ENCODE results near the gene NAA16. TPM values are rescaled to one million over a fixed set of nuclear protein-coding genes. Genes with fewer than 3 reads are reported as not detected.

The NAA16 gene
- total and polyA plus RNA-seq, 9 of the 15 experiments (the other 6 are each of a cell fraction or from before 2014, with no cell fraction given) = 3.7 to 18.2 (median 12.0) TPM

DNA sequence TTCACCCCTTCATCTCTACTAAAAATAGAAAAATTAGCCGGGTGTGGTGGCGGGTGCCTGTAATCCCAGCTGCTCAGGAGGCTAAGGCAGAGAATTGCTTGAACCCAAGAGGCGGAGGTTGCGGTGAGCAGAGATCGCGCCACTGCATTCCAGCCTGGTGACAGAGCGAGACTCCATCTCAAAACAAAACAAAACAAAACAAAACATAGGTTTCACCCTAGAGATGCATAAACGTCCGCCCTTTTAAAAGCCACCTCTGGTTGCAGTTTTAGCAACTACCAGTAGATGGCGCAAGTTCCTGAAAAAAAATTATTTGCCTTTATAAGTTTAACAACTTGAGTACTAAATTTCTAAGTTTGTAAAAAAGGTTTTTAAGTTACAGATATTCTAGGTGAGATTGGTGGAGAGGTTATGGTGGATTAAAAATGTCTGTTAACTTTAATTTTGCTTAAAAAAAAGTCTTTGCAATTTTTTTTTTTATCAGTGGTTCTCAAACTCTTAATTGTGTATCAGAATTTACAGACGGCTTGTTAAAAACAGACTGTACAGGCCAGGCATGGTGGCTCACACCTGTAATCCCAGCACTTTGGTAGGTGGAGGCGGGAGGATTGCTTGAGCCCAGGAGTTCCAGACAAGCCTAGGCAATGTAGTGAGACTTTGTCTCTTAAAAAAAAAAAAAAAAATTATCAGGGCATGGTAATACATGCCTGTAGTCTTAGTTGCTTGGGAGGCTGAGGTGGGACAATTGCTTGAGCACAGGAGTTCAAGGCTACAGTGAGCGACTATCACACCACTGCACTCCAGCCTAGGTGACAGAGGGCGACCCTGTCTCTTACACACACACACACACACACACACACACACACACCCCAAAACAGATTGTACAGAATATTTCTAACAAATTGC is 42.1 kb downstream of the NAA16 start:
- peak; percentile 19 to 35 (median 26) for DNase-seq (ENCODE audit: extremely low read depth in 1 of 4, low spot score in 3 of 4)
- Histone ChIP-seq H3K36me3 (ENCODE audit: control insufficient read depth, insufficient read depth, low read length) (peaks cover 36% of the 10 kb centered on the region; the same call in 1 of the 3 replicates), H3K27ac (ENCODE audit: extremely low read depth, low read depth, low read length) (no peak overlapping the region), H3K4me3 (no peak overlapping the region), H4K20me1 (replicated peaks; ENCODE audit: control insufficient read depth, insufficient read depth, low read length) (no peaks in the 10 kb centered on the region), H3K27me3 (ENCODE audit: control insufficient read depth in 2 of 2, insufficient read depth in 2 of 2, low read length in 2 of 2) (no peaks in the 10 kb centered on the region), H3K9ac (ENCODE audit: insufficient read depth in 1 of 2, low read depth in 2 of 2, low read length in 2 of 2) (no peak overlapping the region), H3K4me1 (replicated peaks in 1 of 2; ENCODE audit: control insufficient read depth in 2 of 2, insufficient read depth in 2 of 2, low read length in 2 of 2) (no peaks in the 10 kb centered on the region; a peak in 2 of 5 replicates), H3K4me2 (ENCODE audit: insufficient read depth, low read length) (no peak overlapping the region), H3K9me3 (replicated peaks; ENCODE audit: control insufficient read depth, insufficient read depth, low read depth, low read length) (no peaks in the 10 kb centered on the region), H3K9me1 (ENCODE audit: control insufficient read depth, insufficient read depth, low read length) (no peaks in the 10 kb centered on the region), H2AFZ (ENCODE audit: low read depth, low read length) (no peak overlapping the region), H3K79me2 (ENCODE audit: control insufficient read depth, insufficient read depth, low read length) (peaks cover 8% of the 10 kb centered on the region)
- in situ Hi-C loops (cut with MboI) = no loop called here
- WGBS (ENCODE audit: insufficient coverage, low coverage, missing lambda C conversion rate) = 37% methylated on average over 9 of the region's 14 CpGs
- intact Hi-C loops (cut with micrococcal nuclease) = no loop called here
- ChIA-PET CTCF (ENCODE audit: low intra/inter-chr PET ratio) (no interaction called here), POLR2A (no interaction called here)
- peak; percentile 63; the same call in 2 of the 3 replicates for ATAC-seq
- FAIRE-seq = peak; percentile 79
- BruUV-seq (replicated peaks) = no TSS peak
- TF ChIP-seq ZNF830 (CRISPR knock-in tag; IDR thresholded peaks at IDR 0.05) (no peak), ERF (CRISPR knock-in tag; IDR thresholded peaks at IDR 0.05) (no peak), ZNF143 (CRISPR knock-in tag; IDR thresholded peaks at IDR 0.05) (no peak), LCOR (CRISPR knock-in tag; IDR thresholded peaks at IDR 0.05) (no peak), MCM3 (IDR thresholded peaks at IDR 0.05) (no peak), FOXM1 (IDR thresholded peaks at IDR 0.05; ENCODE audit: low read depth) (peak; percentile 32; the same call in 1 of the 2 replicates), FOXM1 (CRISPR knock-in tag; IDR thresholded peaks at IDR 0.05; ENCODE audit: low read depth) (no peak), SUPT5H (IDR thresholded peaks at IDR 0.05) (no peak), ZBTB1 (CRISPR knock-in tag; IDR thresholded peaks at IDR 0.05; ENCODE audit: borderline replicate concordance, low read depth) (no peak), HDGF (IDR thresholded peaks at IDR 0.05) (no peak), NFE2L1 (tag; IDR thresholded peaks at IDR 0.05; ENCODE audit: borderline replicate concordance, low read depth) (no peak), MTF1 (CRISPR knock-in tag; IDR thresholded peaks at IDR 0.05; ENCODE audit: borderline replicate concordance) (no peak)
- TF ChIP-seq, protein P1, sequence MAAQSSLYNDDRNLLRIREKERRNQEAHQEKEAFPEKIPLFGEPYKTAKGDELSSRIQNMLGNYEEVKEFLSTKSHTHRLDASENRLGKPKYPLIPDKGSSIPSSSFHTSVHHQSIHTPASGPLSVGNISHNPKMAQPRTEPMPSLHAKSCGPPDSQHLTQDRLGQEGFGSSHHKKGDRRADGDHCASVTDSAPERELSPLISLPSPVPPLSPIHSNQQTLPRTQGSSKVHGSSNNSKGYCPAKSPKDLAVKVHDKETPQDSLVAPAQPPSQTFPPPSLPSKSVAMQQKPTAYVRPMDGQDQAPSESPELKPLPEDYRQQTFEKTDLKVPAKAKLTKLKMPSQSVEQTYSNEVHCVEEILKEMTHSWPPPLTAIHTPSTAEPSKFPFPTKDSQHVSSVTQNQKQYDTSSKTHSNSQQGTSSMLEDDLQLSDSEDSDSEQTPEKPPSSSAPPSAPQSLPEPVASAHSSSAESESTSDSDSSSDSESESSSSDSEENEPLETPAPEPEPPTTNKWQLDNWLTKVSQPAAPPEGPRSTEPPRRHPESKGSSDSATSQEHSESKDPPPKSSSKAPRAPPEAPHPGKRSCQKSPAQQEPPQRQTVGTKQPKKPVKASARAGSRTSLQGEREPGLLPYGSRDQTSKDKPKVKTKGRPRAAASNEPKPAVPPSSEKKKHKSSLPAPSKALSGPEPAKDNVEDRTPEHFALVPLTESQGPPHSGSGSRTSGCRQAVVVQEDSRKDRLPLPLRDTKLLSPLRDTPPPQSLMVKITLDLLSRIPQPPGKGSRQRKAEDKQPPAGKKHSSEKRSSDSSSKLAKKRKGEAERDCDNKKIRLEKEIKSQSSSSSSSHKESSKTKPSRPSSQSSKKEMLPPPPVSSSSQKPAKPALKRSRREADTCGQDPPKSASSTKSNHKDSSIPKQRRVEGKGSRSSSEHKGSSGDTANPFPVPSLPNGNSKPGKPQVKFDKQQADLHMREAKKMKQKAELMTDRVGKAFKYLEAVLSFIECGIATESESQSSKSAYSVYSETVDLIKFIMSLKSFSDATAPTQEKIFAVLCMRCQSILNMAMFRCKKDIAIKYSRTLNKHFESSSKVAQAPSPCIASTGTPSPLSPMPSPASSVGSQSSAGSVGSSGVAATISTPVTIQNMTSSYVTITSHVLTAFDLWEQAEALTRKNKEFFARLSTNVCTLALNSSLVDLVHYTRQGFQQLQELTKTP (IDR thresholded peaks at IDR 0.05; ENCODE audit: low read depth in 1 of 2, partially characterized antibody in 2 of 2) = no peak
- TF ChIP-seq, protein P2, sequence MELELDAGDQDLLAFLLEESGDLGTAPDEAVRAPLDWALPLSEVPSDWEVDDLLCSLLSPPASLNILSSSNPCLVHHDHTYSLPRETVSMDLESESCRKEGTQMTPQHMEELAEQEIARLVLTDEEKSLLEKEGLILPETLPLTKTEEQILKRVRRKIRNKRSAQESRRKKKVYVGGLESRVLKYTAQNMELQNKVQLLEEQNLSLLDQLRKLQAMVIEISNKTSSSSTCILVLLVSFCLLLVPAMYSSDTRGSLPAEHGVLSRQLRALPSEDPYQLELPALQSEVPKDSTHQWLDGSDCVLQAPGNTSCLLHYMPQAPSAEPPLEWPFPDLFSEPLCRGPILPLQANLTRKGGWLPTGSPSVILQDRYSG (tag; conservative IDR thresholded peaks at IDR 0.05; ENCODE audit: low read depth) = no peak
